ENCODE results near the gene NAT16. TPM values are rescaled to one million over a fixed set of nuclear protein-coding genes. Genes with fewer than 3 reads are reported as not detected.

NAT16 gene
- 1 to 10 TPM in 1 of 4 donors, under 1 TPM in 1, not detected in 2; 0.29 to 1.4 TPM for total RNA-seq

DNA sequence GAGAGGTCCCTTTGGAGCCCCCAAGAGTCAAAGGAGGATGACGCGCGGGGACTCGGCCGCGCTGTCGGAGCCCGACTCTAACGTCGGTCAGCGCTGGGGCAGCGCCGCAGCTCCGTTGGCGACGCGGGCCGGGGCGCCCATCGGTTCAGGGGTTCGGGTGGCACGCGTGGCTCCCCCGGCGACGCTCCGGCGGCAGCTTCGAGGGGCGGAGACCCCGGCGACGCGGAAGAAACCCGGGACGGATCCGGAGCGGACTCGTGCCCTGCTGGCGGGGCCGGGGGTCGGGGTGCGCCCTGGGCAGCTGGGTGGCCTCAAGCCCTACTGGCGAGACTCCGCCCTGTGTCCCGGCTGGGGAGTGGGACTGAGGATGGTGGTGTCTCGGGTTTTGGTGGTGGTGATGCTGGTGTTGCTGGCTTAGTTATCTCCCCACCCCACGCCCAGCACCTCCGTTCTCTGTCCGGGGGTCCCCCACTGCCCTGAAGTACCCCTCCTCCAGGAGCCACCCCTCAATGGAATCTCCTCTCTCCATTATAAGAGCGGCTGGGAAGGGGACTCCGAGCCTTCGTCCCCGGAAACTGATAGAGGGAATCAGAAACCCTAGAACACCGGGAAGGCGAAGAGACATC, at the start of gene NAT16:
TSS of gene NAT16 (minus strand) at position 164 of the 626 bp plus-strand sequence. CDS start 5,486 bp downstream, outside the sequence.
- no peak within 1 kb of the TSS for H3K4me3 ChIP-seq (replicated peaks in 1 of 3)
- WGBS, 2 donors: 4 to 7% methylated on average over 7 to 42 of the region's 56 CpGs
- H3K9me3 ChIP-seq: no peaks in the 10 kb centered on the region
- TF ChIP-seq, protein P1, sequence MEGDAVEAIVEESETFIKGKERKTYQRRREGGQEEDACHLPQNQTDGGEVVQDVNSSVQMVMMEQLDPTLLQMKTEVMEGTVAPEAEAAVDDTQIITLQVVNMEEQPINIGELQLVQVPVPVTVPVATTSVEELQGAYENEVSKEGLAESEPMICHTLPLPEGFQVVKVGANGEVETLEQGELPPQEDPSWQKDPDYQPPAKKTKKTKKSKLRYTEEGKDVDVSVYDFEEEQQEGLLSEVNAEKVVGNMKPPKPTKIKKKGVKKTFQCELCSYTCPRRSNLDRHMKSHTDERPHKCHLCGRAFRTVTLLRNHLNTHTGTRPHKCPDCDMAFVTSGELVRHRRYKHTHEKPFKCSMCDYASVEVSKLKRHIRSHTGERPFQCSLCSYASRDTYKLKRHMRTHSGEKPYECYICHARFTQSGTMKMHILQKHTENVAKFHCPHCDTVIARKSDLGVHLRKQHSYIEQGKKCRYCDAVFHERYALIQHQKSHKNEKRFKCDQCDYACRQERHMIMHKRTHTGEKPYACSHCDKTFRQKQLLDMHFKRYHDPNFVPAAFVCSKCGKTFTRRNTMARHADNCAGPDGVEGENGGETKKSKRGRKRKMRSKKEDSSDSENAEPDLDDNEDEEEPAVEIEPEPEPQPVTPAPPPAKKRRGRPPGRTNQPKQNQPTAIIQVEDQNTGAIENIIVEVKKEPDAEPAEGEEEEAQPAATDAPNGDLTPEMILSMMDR (IDR thresholded peaks at IDR 0.05): no peak
- TF ChIP-seq POLR2A (IDR thresholded peaks at IDR 0.05): no peak
- H3K27me3 ChIP-seq: peaks cover 23% of the 10 kb centered on the region
- H3K4me1 ChIP-seq: peaks cover 0 to 14% of the 10 kb centered on the region in 2 donors
- no peak for DNase-seq
- no peak within 1 kb of the TSS for H3K27ac ChIP-seq
- H3K36me3 ChIP-seq: no peaks in the 10 kb centered on the region
- intact Hi-C loops (cut with DNase I): no loop called here

DNA sequence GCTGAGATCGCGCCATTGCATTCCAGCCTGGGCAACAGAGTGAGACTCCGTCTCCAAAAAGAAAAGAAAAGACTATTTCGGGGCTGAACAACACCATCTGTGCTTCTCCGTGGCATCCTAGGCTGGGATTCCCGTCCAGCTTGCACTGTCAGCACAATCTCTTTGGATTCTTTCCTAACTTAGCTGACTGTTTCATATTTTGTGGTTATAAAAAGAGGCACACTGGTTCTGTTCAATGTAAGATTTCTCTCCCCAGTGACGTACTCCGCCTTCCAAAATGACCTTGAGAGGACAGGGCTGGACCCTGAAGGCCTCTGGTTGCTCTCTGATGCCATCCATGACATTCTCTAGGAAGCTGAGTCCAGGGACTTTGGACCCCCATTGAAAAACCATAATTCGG, 46.6 kb upstream of the NAT16 start:
- no peaks in the 10 kb centered on the region for H3K27me3 ChIP-seq
- H3K36me3 ChIP-seq: peaks cover 22 to 39% of the 10 kb centered on the region in 2 donors

DNA sequence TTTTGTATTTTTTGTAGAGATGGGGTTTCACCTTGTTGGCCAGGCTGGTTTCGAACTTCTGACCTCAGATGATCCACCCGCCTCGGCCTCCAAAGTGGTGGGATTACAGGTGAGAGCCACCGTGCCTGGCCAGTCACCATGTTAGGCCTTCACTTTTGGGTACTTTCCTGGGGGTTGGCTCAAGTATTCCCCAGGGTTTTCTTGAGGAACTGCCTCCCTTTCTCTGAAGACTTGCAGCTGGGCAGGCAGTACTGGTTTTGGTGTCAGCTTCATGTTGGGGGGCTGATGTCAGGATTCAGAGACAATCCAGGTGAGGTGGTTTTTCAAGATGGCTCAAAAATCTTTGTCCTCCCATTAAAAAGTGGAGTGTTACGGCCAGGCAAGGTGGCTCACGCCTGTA, 45.6 kb upstream of the NAT16 start:
- no peaks in the 10 kb centered on the region for H3K4me1 ChIP-seq
- H3K4me3 ChIP-seq (replicated peaks in 1 of 3): no peak overlapping the region
- no peak for DNase-seq
- intact Hi-C loops (cut with DNase I): no loop called here
- no peaks in the 10 kb centered on the region for H3K9me3 ChIP-seq
- no peak for TF ChIP-seq POLR2A (IDR thresholded peaks at IDR 0.05)
- TF ChIP-seq, protein P1 (IDR thresholded peaks at IDR 0.05): no peak
- H3K27me3 ChIP-seq: no peaks in the 10 kb centered on the region
- no peak overlapping the region for H3K27ac ChIP-seq
- 91 to 98% methylated on average over 6 of the region's 6 CpGs for WGBS, 2 donors
- peaks cover 22 to 39% of the 10 kb centered on the region in 2 donors for H3K36me3 ChIP-seq

More for the DNA sequence above, 46.6 kb upstream of the NAT16 start:
- Histone ChIP-seq H3K27ac (no peak overlapping the region), H3K9me3 (no peaks in the 10 kb centered on the region), H3K4me1 (peaks cover 0 to 3% of the 10 kb centered on the region in 2 donors), H3K4me3 (replicated peaks in 1 of 3) (no peak overlapping the region)
- no peak for DNase-seq
- 81 to 88% methylated on average over 9 of the region's 9 CpGs for WGBS, 2 donors
- intact Hi-C loops (cut with DNase I): no loop called here
- no peak for TF ChIP-seq POLR2A (IDR thresholded peaks at IDR 0.05)
- TF ChIP-seq, protein P1 (IDR thresholded peaks at IDR 0.05): no peak

DNA sequence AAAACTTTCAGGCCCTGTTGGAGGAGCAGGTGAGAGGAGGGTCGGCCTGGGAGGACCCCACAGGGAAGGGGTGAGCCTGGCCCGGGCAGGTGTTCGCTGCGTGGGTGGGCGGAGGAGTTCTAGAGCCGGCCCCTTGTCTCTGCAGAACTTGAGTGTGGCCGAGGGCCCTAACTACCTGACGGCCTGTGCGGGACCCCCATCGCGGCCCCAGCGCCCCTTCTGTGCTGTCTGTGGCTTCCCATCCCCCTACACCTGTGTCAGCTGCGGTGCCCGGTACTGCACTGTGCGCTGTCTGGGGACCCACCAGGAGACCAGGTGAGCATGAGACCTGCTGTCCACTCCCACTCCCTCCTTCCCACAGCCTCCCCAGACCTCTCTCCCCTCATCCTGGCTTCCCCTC, 43.4 kb upstream of the NAT16 start:
- no peak for DNase-seq
- intact Hi-C loops (cut with DNase I): no loop called here
- TF ChIP-seq POLR2A (IDR thresholded peaks at IDR 0.05): no peak
- 94 to 97% methylated on average over 10 of the region's 15 CpGs for WGBS, 2 donors
- H3K4me3 ChIP-seq (replicated peaks in 1 of 3): no peak overlapping the region
- no peaks in the 10 kb centered on the region for H3K27me3 ChIP-seq
- H3K4me1 ChIP-seq: peaks cover 7 to 18% of the 10 kb centered on the region in 2 donors
- H3K27ac ChIP-seq: no peak overlapping the region
- no peaks in the 10 kb centered on the region for H3K9me3 ChIP-seq
- peaks cover 22 to 39% of the 10 kb centered on the region in 2 donors for H3K36me3 ChIP-seq

DNA sequence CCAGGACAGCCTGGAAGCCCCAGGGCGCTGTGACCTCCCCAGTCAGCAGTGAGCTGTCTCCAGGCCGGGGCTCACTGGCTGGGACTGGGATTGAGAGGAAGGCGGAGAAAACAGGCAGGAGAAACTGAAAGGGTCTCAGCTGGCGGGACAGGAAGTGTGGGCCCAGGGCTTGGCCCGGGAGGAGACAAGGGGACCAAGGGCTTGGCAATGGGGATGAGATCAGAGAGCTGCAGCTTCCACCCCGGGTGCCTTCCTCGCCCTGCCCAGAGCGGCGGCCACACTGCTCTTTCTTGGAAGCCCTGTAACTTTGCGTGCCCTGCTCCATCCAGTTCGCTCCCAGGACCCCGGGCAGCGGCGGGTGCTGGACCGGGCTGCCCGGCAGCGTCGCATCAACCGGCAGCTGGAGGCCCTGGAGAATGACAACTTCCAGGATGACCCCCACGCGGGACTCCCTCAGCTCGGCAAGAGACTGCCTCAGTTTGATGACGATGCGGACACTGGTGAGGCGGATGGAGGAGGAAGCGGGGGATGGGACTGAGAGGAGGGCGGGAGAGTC, 42.3 kb upstream of the NAT16 start:
- intact Hi-C loops (cut with DNase I): no loop called here
- DNase-seq: no peak
- no peaks in the 10 kb centered on the region for H3K9me3 ChIP-seq
- H3K27me3 ChIP-seq: no peaks in the 10 kb centered on the region
- H3K36me3 ChIP-seq: peaks cover 22 to 39% of the 10 kb centered on the region in 2 donors
- 93% methylated on average over 24 to 26 of the region's 27 CpGs for WGBS, 2 donors
- H3K27ac ChIP-seq: no peak overlapping the region
- H3K4me1 ChIP-seq: peaks cover 9 to 18% of the 10 kb centered on the region in 2 donors
- no peak for TF ChIP-seq POLR2A (IDR thresholded peaks at IDR 0.05)
- TF ChIP-seq, protein P1 (IDR thresholded peaks at IDR 0.05): no peak
- H3K4me3 ChIP-seq (replicated peaks in 1 of 3): no peak overlapping the region
